ENCODE data around the gene SFRP2. TPM values are rescaled to one million over a fixed set of nuclear protein-coding genes. Genes with fewer than 3 reads are reported as not detected.

SFRP2 gene
- total RNA-seq, 1 donor from 2014 or later = 4.7 TPM

DNA sequence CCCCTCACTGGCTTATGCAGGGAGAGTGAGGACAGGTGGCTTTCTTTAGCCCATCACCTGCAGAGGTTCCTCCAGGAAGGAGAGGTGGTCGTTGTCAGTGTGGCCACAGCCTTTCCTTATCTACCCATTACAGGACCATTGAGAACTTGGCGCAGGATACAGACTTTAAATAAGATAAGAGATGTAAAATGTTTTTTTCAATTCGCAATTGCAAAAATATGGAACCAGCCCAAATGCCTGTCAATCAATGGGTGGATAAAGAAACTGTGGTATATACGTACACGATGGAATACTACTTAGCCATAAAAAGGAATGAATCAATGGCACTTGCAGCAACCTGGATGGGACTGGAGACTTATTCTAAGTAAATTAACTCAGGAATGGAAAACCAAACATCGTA, 22.1 kb downstream of the SFRP2 start:
- no peak for ATAC-seq

DNA sequence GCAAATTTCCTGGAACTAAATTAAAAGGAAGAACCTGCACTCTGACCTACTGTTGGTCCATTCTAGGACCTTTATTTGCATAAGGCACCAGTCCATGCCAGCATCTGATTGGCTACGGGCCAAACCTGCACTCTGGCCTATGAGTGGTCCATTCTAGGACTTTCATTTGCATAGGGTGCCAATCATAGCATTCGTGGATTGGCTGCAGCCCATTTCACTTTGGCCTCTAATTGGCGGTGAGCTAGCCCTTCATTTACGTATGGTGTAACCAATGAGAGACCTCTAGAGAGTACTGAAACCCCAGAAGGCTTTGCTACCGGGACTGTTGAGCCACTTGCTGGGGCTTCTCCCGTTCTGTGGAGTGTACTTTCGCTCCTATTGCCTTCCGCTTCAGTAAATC, 23.0 kb downstream of the SFRP2 start:
- no peak for ATAC-seq

DNA sequence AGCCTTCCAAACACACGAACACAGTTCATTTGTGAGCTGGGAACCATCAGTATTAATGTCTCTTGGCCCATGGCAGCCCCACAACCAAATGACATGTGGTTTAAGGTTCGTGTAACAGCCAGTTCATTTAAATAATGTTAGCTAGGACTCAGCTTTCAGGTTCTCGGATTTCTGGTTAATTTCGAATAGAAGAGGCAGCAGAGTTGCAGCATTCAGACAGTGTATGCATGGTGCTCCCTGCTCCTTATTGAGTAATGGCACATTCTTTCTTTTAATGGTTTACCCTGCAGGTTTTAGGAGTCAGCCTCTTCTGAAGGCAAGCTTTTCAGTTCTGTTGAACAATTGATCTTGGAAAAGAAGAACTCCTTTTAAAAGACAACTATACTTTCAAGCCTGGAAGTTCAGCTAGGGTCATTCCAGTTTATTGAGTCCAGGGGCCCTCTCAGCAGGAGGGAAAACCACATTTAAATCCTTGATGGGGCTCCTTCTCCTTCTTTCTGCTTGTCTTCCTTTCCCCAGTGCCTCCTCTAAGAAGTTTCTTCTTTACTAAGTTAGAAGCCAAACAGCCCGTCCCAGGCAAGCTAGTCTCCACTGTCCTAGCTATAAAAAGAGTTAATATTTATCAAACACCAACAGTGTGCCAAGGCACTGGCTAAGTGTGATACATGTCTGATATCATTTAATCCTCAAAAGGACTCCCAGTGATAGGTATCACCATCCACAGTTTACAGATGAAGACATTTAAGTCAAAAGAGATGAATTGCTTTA, 24.1 kb downstream of the SFRP2 start:
- no peak for ATAC-seq

DNA sequence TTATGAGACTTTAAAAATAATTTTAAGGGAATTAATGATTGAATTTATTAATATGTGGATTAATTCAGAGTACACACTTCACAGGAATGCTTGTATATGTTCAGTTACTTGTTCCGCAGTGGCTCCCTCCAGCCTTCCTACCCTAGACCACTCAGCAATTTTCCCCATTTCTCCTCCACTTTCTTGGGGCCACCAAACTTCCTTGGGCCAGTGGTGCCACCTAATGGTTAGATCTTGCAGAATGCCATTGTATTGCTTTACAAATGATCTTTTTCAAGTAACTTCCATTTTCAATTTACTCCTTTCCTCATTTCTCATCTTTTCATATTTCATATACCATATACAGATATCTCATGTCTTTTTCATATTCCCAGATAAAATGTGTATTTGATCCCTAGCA, 25.5 kb downstream of the SFRP2 start:
- ATAC-seq = no peak

DNA sequence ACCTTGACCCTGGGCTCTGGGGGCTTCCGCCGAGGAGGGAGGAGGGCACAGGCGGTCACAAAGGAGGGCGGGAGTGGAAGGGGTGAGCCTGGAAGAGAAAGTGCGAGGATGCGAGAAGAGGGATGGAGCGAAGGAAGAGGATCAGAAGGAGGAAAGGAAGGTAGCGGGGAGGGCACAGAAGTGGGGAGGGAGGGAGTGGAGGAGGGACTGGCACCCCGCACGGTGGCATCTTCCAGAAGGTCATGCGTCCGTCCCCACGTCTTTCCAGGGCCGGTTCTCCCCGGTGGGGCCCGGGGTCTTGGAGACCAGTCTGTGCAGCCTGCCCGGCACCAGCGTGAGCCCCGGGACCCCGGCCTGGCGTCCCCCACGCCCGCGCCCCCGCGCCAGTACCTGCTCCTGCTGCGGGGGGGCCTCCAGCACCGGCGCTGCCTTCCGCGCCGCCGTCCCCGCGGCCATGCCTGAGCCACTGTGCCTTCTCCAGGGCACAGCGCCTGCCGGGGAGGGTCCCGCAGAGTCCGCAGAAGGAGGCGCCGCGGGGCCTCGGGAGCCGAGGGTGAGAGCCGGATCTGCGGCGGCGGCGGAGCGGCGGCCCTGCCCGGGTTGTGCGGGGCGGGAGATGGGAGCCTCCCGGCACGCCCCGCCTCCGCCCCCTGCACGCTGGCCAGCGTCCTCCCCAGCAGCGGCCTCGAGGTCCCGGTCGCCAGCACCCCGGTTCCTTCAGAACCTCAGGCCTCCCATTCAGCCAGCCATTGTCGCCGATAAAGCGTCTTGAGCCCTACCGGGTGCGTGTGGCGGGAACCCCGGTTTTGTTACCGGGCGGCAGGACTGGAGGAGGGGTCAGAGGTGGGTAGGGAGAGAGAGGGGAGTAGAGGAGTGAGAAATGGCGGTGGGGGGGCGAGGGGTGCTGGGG, 29.2 kb downstream of the SFRP2 start, which contains the start of gene RNF175:
RNF175 (minus strand) TSS at position 618 of the 910 bp plus-strand sequence; CDS start at position 456, 162 bp downstream.
- peak; percentile 27 for ATAC-seq

DNA sequence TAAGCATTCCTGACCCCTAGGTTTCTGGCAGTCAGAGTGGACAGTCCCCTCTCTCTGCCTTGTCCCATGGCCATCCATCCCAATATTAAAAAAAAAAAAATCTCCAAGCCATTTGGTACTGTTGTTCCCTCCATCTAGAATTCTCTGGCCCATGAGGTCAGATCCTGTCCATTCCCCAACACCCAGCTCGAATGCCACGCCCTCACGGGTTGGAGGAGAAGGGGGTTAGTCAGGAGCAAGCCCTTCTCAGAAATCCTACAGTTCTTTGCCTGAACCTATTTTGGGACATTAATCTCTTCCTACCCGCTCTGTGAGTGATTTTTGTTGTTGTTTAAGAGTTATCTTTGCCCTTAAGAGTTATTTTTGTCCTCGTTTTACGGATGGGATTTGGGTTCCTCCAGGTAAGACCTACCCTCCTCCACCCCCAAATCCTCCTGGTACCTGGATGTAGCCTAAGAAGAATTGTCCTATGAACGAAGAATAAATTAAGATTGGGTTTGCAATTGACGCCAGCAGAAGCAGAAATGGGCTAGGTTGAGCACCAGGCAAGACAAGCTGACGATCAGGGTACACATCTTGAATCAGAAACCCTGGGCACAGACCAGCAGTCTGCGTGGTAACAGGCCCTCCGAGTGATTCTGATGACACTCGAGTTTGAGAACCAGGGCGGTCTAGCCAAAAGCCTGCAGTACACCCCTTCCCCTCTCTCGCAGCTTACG, 30.0 kb downstream of the SFRP2 start:
- no peak for ATAC-seq

DNA sequence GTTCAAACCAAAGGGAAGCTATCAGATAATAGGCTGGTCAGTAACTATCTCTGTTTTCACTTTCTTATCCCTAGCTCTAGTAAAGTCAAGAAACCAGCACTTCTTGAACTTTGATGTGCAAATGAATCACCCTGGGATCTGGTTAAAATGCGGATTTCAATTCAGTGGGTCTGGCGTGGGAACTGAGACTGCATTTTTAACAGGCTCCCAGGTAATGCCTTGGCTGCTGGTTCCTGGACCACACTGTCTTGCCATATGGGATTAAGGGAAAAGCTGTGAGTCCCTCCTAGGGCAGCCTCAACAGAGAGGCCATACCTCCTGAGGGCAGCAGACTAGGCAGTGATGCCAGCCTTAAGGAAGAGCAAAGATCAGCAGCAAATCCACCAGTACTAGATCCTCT, 30.7 kb downstream of the SFRP2 start:
- no peak for ATAC-seq

DNA sequence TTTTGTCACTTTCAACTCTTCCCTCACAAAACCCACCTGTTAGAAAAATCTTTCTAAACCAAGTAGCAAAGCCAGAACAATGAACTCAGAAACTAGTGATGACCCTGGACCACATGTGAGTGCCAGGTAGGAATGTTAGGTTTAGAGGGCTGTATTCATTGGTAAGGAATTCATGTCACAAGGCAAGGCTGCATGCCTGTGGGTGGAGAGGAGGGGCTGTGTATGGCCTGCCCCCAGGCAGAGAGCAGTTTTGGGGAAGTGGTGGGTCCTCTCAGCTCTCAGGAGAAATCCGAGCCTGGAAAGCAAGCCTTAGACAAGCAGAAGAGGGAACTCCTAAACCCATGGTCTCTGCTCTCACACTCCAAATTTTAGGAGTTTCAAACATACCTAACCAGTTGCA, 31.5 kb downstream of the SFRP2 start:
- ATAC-seq = no peak

DNA sequence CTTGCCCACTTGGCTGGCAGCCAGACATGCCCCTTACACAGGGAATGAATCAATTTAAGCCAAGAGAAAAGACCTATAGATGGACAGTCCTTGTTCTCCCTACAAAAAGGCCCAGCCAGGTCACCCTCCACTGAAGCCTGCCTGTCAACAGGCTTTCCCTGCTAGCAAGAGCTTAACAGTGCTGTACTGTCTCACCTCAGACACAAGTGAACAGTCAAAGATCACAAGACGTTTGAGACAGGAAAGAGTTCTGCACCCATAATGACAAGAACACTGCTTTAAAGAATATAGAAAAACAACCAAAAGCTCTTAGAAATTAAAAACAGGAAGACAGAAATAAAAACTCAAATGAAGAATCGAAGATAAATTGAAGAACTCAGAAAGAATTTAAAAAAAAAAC, 33.7 kb downstream of the SFRP2 start:
- ATAC-seq = no peak

DNA sequence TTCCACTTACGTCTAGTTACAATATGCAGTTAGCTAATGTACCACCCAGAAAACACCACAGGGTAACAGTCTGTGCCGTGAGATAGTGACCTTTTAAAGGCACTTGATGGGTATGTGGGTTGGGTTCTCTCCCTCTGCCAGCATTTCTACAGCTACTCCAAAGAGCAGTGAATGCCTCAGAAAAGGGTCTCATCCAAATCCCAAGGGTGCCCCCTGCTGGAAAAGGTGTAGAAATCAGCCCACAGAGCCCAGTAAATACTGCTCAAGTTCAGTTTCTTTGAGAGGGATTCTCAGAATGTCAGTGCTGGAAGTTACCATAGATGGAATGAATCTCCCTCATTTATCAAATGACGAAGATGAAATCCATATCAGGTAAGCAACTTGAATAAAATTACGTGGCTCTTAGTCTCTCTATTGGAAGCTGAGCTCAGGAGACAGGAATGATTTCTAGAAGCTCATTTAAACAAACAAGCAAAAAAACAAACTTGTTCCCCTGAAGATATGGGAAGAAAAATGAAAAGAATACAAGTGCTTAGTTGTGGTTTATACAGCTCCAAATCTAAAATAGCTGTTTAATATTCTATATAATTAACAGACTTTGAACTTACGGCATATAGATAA, 38.6 kb downstream of the SFRP2 start:
- ATAC-seq = peak; percentile 64

DNA sequence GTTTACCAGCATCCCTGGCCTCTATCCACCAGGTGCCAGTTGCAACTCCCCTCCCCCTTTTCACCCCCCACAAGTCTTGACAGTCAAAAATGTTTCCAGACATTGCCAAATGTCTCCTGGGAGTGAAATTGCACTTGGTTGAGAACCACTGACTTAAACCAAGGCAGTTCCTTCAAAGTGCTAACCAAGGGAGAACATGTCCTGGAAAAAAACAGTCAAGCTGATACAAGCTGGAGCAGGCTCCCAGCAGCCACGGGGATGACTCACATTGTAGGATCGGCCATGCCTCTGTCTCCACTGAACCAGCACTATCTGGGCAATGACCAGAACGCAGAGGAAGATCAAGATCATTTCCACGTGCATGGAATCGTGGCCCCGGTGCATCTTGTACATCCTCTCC, 40.5 kb downstream of the SFRP2 start:
- peak; percentile 95 for ATAC-seq

DNA sequence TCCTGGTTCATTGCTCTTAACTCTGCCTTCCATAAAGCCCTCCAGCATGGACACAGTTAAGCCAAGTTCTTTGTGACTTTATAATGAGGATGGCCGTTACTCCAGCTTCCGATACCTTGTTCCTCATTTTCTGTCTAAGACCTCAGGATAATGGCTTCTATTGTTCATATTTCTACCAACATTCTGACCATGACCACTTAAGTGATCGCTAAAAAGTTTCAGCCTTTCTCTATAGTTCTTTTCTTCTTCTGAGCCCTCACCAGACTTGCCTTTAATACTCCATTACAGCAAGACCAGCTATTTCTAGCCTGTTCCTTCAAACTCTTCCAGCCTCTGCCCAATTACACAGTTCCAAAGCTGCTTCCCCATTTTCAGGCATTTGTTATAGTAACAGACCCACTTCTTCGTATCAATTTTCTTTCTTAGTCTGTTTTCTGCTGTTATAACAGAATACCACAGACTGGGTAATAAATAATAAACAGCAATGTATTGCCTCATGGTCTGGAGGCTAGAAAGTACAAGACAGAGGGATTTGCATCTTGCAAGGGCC, 41.4 kb downstream of the SFRP2 start:
- no peak for ATAC-seq

DNA sequence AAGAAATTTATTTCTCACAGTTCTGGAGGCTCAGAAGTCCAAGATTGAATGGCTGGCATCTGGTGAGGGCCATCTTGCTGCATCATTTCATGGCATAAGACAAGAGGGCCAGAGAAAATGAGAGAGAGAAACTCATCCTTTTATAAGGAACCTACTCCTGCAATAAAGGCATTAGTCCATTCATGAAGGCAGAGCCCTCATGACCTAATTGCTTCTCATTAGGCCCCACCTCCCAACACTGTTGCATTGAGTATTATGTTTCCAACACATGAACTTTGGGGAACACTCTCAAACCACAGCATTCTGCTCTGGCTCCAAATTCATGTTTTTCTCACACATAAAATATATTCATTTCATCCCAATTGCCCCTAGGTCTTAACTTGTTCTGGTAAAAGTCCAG, 43.2 kb downstream of the SFRP2 start:
- no peak for ATAC-seq

DNA sequence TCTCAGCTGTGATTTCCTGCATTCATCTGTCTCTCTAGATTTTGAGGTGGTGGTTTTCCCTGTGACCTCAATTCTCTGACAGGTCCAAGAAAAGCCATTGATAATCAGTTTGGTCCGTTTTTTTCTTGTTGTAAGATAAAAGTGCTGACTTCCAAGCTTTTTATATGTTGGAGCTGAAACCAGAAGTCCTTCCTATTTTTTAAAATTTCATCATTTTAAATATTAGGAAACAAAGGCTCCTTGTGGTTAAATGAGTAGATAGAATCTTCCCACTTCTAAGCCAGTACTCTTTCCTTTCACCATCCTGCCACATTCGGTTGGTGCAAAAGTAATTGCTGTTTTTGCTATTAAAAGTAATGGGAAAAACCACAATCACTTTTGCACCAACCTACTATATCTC, 47.3 kb downstream of the SFRP2 start:
- no peak for ATAC-seq

DNA sequence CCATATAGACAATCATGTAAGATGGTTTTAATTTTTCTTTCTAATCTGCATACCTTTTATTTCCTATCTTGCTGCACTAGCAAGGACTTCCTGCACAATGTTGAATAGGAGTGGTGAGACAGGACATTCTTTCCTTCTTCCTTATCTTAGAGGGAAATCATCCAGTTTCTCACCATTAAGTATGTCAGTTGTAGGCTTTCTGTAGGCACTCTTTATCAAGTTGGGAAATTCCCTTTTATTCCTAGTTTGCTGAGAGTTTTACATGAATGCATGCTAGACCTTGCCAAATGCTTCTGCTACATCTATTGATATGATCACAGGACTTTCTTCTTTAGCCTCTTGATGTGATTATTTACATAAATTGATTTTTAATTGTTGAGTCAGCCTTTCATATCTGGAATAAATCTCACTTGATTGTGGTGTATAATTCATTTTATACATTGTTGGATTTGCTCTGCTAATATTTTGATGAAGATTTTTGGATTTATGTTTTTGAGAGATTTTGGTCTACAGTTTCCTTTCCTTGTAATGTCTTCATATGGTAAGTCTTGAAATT, 52.9 kb downstream of the SFRP2 start:
- ATAC-seq = no peak

DNA sequence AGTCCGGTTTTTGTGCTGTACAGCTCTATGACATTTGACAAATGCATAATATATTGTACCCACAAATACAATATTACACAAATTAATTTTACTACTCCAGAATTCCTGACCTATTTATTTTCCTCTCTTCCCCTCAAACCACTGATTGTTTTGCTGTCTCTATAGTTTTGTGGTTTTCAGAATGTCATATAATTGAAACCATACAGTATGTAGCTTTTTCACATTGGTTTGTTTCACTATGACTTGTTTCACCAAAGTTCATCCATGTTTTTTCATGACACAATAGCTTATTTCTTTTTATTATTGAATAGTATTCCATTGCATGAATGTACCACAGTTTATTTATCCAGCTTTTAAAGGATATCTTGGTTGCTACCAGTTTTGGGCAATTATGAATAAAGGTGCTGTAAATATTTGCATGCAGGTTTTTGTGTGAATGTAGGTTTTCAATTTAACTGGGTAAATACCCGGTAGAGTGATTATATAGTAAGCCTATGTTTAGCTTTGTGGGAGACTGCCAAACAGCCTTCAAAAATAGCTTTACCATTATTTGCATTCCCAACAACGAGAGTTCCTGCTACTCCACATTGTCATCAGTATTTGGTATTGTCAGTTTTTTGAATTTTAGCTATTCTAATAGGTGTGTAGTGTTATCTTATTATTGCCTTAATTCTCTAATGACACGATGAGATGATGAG, 55.0 kb downstream of the SFRP2 start:
- ATAC-seq = no peak

DNA sequence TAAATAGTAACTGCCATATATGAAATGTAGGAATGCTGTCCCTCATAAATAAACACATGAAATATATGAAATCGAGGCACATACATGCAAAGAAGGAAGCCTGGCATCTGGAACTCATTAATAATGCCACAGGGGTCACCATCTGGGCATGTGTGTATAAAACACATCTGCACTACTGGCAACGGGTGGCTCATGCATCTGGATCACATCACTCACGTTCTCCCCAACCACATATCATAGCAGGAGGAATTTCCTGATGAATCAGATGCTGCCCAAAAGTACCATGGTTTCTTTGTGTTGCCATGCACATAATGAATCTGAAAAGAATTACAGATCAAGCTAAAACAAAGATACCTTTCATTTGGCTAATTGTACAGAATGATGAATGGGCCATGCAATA, 57.6 kb downstream of the SFRP2 start:
- ATAC-seq = no peak
